ENCODE results near the gene CDH4.

DNA sequence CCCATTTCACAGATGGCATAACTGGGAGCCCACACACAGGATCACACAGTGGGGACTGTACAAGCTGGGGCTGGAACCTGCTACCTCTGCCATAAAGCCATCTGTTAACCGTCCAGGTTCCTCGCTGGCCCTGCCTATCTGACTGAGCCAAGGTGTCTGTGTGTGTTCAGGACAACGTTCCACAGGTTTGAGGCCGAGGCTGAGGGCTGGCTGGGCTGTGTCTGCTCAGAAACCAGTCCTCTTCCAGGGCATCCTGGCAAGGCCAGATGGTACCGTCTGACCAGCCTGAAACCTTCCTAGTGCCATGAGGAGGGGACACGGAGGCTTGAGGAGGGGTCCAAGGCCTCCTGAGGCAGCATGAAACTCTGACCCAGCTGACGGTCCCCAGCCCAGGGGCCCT is 663.0 kb downstream of the CDH4 start:
- TF ChIP-seq, protein P1, sequence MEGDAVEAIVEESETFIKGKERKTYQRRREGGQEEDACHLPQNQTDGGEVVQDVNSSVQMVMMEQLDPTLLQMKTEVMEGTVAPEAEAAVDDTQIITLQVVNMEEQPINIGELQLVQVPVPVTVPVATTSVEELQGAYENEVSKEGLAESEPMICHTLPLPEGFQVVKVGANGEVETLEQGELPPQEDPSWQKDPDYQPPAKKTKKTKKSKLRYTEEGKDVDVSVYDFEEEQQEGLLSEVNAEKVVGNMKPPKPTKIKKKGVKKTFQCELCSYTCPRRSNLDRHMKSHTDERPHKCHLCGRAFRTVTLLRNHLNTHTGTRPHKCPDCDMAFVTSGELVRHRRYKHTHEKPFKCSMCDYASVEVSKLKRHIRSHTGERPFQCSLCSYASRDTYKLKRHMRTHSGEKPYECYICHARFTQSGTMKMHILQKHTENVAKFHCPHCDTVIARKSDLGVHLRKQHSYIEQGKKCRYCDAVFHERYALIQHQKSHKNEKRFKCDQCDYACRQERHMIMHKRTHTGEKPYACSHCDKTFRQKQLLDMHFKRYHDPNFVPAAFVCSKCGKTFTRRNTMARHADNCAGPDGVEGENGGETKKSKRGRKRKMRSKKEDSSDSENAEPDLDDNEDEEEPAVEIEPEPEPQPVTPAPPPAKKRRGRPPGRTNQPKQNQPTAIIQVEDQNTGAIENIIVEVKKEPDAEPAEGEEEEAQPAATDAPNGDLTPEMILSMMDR (conservative IDR thresholded peaks at IDR 0.05), result no peak
- no peak for TF ChIP-seq ZFX (IDR thresholded peaks at IDR 0.05)

Data from C4-2B (cell line).